ENCODE results near the gene CCDC15.

Gene CCDC15

GRCh38 chr11:124970925-124971324 lies 16.9 kb downstream of the CCDC15 start:
- peak; percentile 39 to 65 for DNase-seq (ENCODE audit: low read depth in 2 of 2)
- TF ChIP-seq, protein P1, sequence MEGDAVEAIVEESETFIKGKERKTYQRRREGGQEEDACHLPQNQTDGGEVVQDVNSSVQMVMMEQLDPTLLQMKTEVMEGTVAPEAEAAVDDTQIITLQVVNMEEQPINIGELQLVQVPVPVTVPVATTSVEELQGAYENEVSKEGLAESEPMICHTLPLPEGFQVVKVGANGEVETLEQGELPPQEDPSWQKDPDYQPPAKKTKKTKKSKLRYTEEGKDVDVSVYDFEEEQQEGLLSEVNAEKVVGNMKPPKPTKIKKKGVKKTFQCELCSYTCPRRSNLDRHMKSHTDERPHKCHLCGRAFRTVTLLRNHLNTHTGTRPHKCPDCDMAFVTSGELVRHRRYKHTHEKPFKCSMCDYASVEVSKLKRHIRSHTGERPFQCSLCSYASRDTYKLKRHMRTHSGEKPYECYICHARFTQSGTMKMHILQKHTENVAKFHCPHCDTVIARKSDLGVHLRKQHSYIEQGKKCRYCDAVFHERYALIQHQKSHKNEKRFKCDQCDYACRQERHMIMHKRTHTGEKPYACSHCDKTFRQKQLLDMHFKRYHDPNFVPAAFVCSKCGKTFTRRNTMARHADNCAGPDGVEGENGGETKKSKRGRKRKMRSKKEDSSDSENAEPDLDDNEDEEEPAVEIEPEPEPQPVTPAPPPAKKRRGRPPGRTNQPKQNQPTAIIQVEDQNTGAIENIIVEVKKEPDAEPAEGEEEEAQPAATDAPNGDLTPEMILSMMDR (IDR thresholded peaks at IDR 0.05; ENCODE audit: low read depth, low read length), result no peak
- H3K4me3 ChIP-seq (replicated peaks in 1 of 2; ENCODE audit: low read depth in 2 of 2, low read length in 2 of 2), result no peak overlapping the region

- H3K4me3 ChIP-seq (replicated peaks in 1 of 2; ENCODE audit: low read depth in 2 of 2, low read length in 2 of 2), result no peak overlapping the region
- DNase-seq (ENCODE audit: low read depth in 2 of 2), result no peak
- TF ChIP-seq, protein P1 (IDR thresholded peaks at IDR 0.05; ENCODE audit: low read depth, low read length), result no peak
Observed at GRCh38 chr11:124971810-124972209, 17.8 kb downstream of the CCDC15 start.

GRCh38 chr11:124976531-124976930 lies 22.5 kb downstream of the CCDC15 start:
- TF ChIP-seq, protein P1 (IDR thresholded peaks at IDR 0.05; ENCODE audit: low read depth, low read length), result no peak
- no peak for DNase-seq (ENCODE audit: low read depth in 2 of 2)
- H3K4me3 ChIP-seq (replicated peaks in 1 of 2; ENCODE audit: low read depth in 2 of 2, low read length in 2 of 2), result no peak overlapping the region

DNA sequence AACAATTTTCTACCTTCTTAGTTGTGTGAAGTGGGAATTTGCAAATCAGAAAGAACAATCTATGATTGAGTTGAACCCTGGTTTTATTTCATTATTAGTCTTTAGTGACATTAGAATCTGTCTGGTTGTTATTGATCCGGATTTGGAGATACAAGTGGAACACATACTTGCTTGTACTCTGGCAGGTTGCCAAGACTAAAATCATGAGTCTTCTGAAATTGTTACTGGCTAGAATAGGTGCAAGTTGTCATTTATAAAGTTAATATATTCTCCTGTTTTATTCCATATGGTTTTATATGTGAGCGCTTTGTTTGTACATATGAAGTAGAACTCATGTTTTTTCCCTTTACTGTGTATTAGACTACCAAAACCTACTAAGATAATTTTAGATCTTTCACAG lies 23.0 kb downstream of the CCDC15 start:
- H3K4me3 ChIP-seq (replicated peaks in 1 of 2; ENCODE audit: low read depth in 2 of 2, low read length in 2 of 2), result no peak overlapping the region
- peak; percentile 1 to 12 for DNase-seq (ENCODE audit: low read depth in 2 of 2)
- TF ChIP-seq, protein P1 (IDR thresholded peaks at IDR 0.05; ENCODE audit: low read depth, low read length), result no peak

DNA sequence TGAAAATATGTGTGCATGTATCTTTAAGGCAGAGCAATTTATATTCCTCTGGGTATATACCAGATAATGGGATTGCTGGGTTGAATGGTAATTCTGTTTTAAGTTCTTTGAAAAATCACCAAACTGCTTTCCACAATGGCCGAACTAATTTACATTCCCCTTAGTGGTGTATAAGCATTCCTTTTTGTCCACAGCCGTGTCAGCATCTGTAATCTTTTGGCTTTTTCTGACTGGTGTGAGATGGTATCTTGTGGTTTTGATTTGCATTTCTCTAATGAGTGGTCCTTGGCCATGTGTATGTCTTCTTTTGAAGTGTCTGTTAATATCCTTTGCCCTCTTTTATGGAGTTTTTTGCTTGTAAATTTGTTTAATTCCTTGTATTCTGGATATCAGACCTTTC lies 24.3 kb downstream of the CCDC15 start:
- no peak overlapping the region for H3K4me3 ChIP-seq (replicated peaks in 1 of 2; ENCODE audit: low read depth in 2 of 2, low read length in 2 of 2)
- no peak for DNase-seq (ENCODE audit: low read depth in 2 of 2)
- TF ChIP-seq, protein P1 (IDR thresholded peaks at IDR 0.05; ENCODE audit: low read depth, low read length), result no peak

- DNase-seq (ENCODE audit: low read depth in 2 of 2), result no peak
- H3K4me3 ChIP-seq (replicated peaks in 1 of 2; ENCODE audit: low read depth in 2 of 2, low read length in 2 of 2), result no peak overlapping the region
- TF ChIP-seq, protein P1 (IDR thresholded peaks at IDR 0.05; ENCODE audit: low read depth, low read length), result no peak
Observed at GRCh38 chr11:124982043-124982442, 28.0 kb downstream of the CCDC15 start.
